H7 (cell line): Measurements from ENCODE around the gene RHOBTB3. TPM values are rescaled to one million over a fixed set of nuclear protein-coding genes. Genes with fewer than 3 reads are reported as not detected.
A peak's percentile ranks its signal among the peaks of the same experiment; 100 is the strongest.

Experiments
- DNase-seq: peaks from one replicate; pipeline ENCODE4 v3.0.0; 2012
- H3K27me3 ChIP-seq: 2 replicates; pipeline ENCODE4 v1.6.0; 2011; ENCODE audit warnings: mild to moderate bottlenecking, low read length; ENCODE audit not compliant: control insufficient read depth, insufficient read depth
- H3K36me3 ChIP-seq: replicated peaks from 2 replicates; pipeline ENCODE4 v1.5.1; 2011; ENCODE audit warnings: low read length; ENCODE audit not compliant: control insufficient read depth, insufficient read depth
- H3K4me3 ChIP-seq: 2 replicates; pipeline ENCODE4 v1.5.1; 2011; ENCODE audit warnings: low read depth, mild to moderate bottlenecking, control low read depth, low read length, moderate library complexity; ENCODE audit not compliant: insufficient read depth
- total RNA-seq: library from RNA; depleted of rRNA; stranded (reverse); fragments of >200 nt; shearing (Covaris generic); gene quantifications from 2 replicates; pipeline ENCODE4 v1.2.3, GENCODE V29; 2014

RHOBTB3 gene
- total RNA-seq, 1 experiment from 2014 or later = 45.6 TPM

DNA sequence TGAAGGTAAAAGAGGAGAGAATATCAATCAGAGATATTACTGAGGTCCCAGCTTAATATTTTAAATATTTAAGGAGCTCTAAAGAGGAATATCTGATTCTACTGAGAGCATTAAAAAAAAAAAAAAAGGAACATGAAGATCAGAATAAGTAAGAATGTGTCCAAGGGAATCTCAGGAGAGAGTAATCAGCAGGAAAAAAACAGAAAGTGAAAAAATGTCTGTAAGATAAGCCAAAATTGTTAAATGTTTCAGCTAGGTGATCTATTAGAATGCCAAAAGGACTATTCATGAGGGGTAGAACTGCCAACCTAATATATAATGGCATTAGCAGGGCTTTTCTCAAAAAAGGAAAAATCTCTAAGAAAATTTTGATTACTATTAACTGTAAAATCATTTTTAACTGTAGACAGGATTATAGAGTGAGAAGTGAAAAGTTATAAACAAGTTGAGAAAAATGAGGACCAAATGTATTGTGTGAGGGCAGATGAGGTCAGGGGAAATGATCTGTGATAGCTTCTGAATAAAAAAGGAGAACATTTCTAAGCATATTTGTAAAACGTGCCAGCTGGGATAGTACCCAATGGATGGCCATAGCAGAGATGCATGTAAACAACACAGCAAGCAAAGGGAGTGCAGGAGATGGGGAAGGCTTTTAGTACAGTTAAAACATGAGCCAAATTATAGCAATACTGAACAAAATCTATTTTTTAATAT, 9.4 kb upstream of the RHOBTB3 start:
- Histone ChIP-seq H3K4me3 (no peak overlapping the region), H3K36me3 (no peaks in the 10 kb centered on the region), H3K27me3 (no peaks in the 10 kb centered on the region)
- DNase-seq = no peak

DNA sequence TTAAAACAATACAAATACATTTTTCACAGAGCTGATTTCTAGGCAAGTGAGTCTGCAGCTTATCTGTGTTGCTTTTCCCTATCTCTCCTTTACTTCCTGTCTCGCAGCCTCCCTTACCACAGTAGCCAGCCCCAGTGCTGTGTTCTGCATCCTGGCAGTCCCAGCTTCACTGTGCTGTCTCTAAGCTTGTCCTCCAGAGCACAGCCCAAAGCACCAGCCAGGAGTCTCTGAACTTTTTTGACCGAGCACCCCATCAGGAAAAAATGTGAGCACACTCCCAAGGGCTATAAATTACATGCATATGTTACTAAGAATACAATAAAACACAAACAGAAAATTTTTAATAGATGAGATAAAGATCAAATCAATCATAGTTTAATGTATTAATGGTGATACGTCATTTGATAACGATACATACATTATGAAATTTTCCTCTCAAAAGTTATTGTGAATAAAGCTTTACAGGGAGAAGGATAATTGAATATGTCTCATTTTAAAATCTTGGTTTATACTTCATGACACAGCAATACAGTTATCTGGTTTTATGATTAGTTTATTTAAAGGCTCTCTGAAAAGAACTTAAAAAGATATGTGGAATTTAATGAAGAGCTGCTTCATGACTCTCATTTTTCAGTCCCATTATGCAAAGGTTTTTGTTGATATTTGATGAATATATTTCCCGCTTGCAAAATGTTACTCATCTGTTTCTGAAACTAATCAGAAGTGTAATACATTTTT, 7.3 kb upstream of the RHOBTB3 start:
- Histone ChIP-seq H3K4me3 (no peak overlapping the region), H3K36me3 (no peaks in the 10 kb centered on the region), H3K27me3 (peaks cover 1% of the 10 kb centered on the region; the same call in 1 of the 2 replicates)
- no peak for DNase-seq

DNA sequence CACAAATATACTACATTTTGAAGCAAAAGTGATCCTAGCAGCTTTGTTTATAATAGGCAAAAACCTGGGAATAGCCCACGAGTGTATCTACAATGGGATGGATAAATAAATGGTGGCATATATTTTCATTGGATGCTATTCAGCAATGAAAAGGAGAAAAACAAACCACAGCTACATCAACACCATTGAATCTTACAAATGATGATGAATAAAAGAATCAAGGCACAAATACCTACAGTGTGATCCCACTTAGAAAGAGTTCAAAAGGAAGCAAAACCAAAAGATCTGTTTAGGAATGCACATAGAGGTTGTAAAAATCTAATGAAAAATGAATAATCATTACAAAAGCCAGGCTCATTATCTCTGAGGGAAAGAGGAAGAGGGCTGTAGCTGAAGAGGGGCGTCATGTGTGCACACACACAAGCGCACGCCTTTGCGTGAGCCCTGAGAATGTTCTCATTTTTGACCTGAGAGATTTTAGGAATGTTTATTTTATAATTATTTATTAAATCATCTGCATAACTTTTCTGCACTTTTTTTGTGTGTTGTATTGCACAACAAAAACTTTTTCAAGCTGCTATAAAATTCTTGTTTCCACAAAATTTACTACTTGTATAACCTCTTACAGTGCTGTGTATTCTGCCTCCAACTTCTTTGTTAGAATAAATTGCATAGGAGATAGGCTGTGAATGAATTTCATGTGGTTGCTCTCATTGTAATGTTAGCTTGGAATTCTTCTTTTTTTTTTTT, 5.9 kb upstream of the RHOBTB3 start:
- Histone ChIP-seq H3K4me3 (no peak overlapping the region), H3K36me3 (no peaks in the 10 kb centered on the region), H3K27me3 (peaks cover 12% of the 10 kb centered on the region; the same call in 1 of the 2 replicates)
- DNase-seq = no peak

DNA sequence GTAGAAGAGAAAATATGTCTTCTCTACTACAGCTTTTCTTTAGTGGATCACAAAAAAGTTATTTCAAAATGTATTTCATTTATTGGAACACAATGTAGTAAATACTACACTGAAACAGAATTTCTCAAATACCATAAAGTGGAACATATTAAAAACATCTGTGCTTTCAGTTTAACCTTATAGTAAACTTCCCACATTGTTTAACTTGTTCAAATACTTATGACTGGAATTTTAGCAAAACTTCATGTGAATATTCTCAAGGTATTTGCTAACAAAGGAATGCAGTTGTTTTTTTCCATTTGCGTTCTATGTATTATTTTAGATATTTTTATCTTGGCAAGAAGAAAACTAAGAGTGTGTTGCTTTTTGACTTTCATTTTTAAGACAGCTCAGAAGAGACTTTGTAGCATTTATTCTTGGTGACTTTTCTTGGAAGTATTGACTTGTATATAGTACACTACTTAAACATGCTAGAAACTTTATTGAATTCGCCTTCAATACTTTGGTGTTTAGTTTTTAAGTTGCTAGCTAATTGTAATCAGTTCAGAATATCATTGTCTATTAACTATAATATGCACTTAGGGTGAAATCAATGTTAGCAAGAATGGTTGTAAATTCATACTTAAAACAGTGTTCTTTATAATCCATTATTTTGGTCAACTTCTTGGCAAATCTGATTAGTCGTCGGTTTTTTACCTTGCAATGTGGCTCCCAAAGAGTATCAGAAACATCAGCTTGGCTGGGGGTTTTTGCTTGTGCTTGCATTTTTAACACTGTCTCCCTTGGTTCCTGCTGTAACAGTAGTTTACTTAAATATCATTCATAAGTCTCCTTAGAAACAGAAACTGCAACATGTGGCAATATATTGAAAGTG, 5.0 kb upstream of the RHOBTB3 start:
- no peaks in the 10 kb centered on the region for H3K36me3 ChIP-seq
- no peak overlapping the region for H3K4me3 ChIP-seq
- peaks cover 12% of the 10 kb centered on the region; the same call in 1 of the 2 replicates for H3K27me3 ChIP-seq
- DNase-seq = no peak

DNA sequence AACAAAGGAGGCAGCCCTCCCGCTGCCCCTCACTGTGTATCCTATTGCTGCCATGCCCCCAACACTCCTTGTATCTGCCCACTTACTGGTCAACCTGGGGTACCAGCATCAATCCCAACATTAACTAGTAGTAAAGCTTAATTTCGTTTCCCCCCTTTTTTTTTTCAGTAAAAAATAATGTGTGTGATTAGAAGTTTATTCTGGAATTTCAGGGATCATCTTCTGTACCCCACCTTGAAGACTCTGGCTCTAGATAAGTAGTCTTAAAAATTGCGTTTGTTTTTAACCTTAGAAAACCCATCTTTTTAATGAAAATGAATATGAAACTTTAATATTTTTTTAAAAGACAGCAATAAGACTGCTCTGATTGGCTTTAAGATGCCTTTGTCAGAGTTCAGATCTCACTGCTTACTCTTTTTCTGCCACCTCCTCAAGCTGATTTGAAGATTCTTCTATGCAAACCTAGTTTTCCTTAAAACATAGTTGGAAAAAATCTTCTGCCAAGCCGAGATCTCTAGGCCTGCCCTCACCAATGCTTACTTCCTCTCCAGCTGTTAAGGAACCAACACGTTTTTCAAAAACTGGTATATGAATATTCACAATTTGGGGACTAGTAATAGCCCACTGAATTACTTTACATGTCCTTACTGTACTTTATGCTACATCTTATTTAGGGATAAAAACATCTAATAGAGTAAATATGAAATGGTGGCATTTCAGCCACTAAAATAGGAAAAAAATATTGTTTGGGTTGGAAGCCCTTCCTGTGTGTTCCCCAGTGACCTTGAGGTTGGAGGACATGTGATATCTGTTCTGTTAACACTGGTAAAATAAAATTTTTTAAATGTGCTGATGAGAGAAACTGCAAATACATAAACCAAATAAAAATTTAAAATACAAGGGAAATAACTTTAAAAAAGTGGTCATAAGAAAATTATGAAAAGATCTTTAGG, 4.0 kb upstream of the RHOBTB3 start:
- DNase-seq = no peak
- Histone ChIP-seq H3K27me3 (peaks cover 19% of the 10 kb centered on the region), H3K4me3 (no peak overlapping the region), H3K36me3 (no peaks in the 10 kb centered on the region)

DNA sequence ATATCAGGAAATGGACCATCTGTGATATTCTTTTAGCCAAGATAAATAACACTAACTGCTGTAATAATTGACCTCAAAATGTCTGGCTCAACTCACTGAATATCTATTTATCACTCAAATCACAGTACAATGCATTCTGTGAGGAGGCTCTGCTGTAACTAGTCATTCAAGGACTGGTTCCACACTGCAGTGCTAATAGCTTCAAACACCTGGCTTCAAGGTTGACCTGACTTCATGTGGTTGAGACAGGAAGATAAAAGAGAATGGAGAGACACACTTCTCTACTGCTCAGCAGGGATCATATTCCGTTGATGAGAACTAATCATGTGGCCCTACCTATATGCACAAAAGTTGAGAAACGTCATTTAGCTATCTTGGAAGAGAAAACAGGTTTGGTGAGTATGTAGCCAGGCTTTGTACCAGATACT, 3.4 kb upstream of the RHOBTB3 start:
- H3K27me3 ChIP-seq = peaks cover 26% of the 10 kb centered on the region
- no peak for DNase-seq
- no peaks in the 10 kb centered on the region for H3K36me3 ChIP-seq
- no peak overlapping the region for H3K4me3 ChIP-seq

DNA sequence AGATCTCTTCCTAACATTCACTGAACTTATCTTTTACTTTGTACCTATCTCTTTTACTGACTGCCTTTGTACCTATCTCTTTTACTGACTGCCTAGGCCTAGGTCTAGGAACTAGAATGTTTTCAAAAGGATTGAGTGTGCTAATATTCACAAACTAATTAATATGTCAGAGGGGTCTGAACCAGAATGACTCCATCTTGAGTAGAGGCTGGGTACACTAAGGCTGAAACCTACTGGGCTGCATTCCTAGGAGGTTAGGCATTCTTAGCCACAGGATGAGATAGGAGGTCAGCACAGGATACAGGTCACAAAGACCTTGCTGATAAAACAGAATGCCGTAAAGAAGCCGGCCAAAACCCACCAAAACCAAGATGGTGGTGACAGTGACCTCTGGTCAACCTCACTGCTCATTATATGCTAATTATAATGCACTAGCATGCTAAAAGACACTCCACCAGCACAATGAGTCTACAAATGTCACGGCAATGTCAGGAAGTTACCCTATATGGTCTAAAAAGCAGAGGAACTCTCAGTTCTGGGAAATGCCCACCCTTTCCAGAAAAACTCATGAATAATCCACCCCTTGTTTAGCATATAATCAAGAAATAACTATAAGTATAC, 2.5 kb upstream of the RHOBTB3 start:
- H3K27me3 ChIP-seq = peaks cover 33% of the 10 kb centered on the region
- no peaks in the 10 kb centered on the region for H3K36me3 ChIP-seq
- DNase-seq = no peak
- no peak overlapping the region for H3K4me3 ChIP-seq

DNA sequence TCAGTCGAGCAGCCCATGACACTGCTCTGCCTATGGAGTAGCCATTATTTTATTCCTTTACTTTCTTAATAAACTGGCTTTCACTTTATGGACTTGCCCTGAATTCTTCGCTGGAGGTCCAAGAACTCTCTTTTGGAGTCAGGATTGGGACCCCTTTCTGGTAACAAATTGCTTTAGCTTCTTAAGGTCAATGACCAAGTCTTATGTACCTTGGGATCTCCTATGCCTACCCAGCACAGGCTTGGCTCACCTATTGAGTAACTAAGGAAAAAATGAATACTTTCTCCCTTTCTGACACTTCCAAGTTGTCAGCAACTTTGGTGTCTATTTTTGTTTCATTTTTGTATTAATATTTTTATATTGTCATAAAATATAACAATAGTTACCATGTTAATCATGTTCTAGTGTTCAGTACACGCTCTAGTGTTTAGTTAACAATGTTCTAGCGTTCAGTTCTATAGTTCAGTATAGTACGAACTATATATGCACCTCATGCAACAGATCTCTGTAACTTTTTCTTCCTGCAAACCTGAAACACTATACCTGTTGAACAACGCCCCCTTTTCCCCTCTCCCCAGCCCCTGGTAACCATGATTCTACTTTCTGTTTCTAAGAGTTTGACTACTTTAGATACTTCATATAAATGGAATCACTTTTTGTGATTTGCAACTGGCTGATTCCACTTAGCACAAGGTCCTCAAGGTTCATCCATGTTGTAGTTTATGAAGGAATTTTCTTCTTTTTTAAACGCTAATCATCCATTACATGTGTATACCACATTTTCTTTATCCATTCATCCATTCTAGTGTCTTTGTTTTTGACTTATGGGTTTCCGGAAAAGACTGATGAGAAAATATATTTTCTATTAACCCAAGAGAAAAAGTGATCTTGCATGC, 1.8 kb upstream of the RHOBTB3 start:
- H3K36me3 ChIP-seq = no peaks in the 10 kb centered on the region
- H3K27me3 ChIP-seq = peaks cover 40% of the 10 kb centered on the region
- no peak overlapping the region for H3K4me3 ChIP-seq
- no peak for DNase-seq

DNA sequence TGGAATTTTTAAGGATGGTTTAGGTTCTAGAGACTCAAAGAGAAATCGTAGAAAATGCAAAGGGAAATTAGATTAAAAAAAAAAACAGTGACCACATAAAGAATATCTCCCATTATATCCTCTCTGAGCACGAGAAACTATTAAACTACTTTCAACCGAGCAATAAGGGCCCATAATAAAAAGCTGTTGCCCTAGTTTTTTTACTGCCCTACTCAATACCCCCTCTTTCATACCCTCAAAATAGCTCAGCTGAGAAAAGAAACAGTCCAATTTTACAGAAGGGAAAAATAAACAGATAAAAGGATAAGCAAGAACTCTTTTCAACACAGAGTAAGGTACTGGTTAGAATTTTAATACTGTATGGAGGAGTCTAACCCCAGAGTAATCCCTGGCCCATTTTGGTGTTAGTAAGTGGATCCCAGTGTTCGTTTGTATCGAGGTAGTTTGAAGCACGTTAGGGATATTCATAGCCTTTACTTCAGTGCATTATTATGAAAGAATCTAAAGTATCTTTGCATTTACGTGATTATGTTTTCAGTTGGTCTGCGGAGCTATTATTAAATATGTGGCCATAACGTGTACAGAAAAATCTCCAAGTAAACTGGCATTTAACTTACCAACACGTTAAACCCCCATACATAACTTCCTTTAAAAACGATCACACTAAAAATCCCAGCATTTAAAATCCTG, 980 bp upstream of the RHOBTB3 start:
- no peaks in the 10 kb centered on the region for H3K36me3 ChIP-seq
- H3K27me3 ChIP-seq = peaks cover 42% of the 10 kb centered on the region

DNA sequence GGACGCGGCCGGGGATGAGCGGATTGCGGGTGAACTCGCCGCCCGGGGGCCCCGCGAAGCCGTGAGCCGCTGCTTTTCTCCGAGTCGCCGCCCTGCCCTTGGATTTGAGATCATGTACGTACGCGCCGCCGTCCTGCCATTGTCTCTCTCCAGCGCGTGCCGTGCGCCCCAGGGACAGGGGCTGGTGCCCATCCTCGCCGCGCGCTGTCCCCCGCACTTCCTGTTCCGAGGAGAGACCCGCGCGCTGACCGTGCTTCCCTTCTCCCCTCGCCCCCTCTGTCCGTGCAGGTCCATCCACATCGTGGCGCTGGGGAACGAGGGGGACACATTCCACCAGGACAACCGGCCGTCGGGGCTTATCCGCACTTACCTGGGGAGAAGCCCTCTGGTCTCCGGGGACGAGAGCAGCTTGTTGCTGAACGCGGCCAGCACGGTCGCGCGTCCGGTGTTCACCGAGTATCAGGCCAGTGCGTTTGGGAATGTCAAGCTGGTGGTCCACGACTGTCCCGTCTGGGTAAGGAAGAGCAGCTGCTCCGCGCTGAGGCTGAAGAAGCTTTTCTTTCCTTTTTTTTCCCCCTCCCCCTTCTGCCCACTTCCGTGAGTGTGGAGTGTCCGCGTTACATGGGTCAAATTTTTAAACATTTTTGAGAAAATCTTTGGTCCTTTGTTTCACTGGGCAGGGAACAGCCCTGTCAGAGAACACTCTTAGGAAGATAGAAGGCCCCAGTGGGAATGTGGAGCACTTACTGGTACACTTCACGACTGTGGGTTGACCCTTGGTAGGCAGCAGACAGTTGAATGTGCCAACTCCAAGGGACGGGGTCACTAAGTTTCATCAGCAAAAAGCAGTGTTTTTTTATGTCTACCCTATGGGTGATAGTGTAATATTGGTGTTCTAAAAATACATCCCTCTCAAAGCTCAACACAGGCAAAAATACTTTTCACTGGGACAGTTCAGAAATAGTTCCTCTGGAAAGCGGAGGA, 727 bp downstream of the RHOBTB3 start:
- Histone ChIP-seq H3K36me3 (no peaks in the 10 kb centered on the region), H3K4me3 (peak overlapping the region; percentile 79), H3K27me3 (peaks cover 42% of the 10 kb centered on the region)
- DNase-seq = no peak

More for the DNA sequence above, 980 bp upstream of the RHOBTB3 start:
- DNase-seq = no peak
- H3K4me3 ChIP-seq = peak overlapping the region; percentile 79
